SU-DHL-6 (cell line): ENCODE measurements around the gene ACO2.

Source experiments
- H2AFZ ChIP-seq: fragments of 200-600 bp; sonication (generic); 2 replicates; pipeline ENCODE4 v1.6.1; 2014; ENCODE audit warnings: low read depth, mild to moderate bottlenecking, moderate library complexity, mixed read lengths, antibody characterized with exemption, low read length; ENCODE audit not compliant: severe bottlenecking
- H3F3A ChIP-seq: fragments of 200-600 bp; shearing (Covaris generic); 2 replicates; pipeline ENCODE4 v1.6.0; 2016; ENCODE audit warnings: antibody characterized with exemption, mild to moderate bottlenecking; ENCODE audit not compliant: insufficient read depth
- H3K27ac ChIP-seq: fragments of 200-600 bp; sonication (generic); 2 replicates; pipeline ENCODE4 v1.5.1; 2016; ENCODE audit warnings: low read depth, mild to moderate bottlenecking, low read length, moderate library complexity, mixed read lengths
- H3K27me3 ChIP-seq: fragments of 200-600 bp; sonication (generic), shearing (Covaris generic); 2 replicates; pipeline ENCODE4 v1.6.0; 2014; ENCODE audit warnings: mild to moderate bottlenecking, low read length
- H3K36me3 ChIP-seq: fragments of 200-600 bp; sonication (generic); 2 replicates; pipeline ENCODE4 v1.6.1; 2014; ENCODE audit warnings: mild to moderate bottlenecking, low read length, mixed read lengths
- H3K4me2 ChIP-seq: fragments of 300-600, 200-600 bp; shearing (Covaris generic), sonication (generic); 2 replicates; pipeline ENCODE4 v1.6.0; 2014; ENCODE audit warnings: low read length, low read depth, mild to moderate bottlenecking; ENCODE audit not compliant: poor library complexity, severe bottlenecking
- H3K4me3 ChIP-seq: fragments of 200-600 bp; sonication (generic); 2 replicates; pipeline ENCODE4 v1.5.1; 2014; ENCODE audit warnings: antibody characterized with exemption, low read length, mild to moderate bottlenecking, mixed read lengths; ENCODE audit not compliant: insufficient read depth, poor library complexity, severe bottlenecking
- H3K79me2 ChIP-seq: fragments of 200-600 bp; sonication (generic); 2 replicates; pipeline ENCODE4 v1.6.1; 2014; ENCODE audit warnings: mild to moderate bottlenecking, low read length, moderate library complexity; ENCODE audit not compliant: insufficient read depth
- H3K9ac ChIP-seq: fragments of 200-600 bp; sonication (generic); 2 replicates; pipeline ENCODE4 v1.7.0; 2014; ENCODE audit warnings: mild to moderate bottlenecking, low read length
- H3K9me2 ChIP-seq: fragments of 200-600 bp; sonication (generic); replicated peaks from 2 replicates; pipeline ENCODE4 v1.6.1; 2014; ENCODE audit warnings: low read length; ENCODE audit not compliant: insufficient read depth
- H3K9me3 ChIP-seq: fragments of 200-600 bp; sonication (generic); 2 replicates; pipeline ENCODE4 v1.6.1; 2014; ENCODE audit warnings: low read length, mixed read lengths; ENCODE audit not compliant: insufficient read depth
- H4K20me1 ChIP-seq: fragments of 200-600 bp; sonication (generic); 2 replicates; pipeline ENCODE4 v1.6.1; 2014; ENCODE audit warnings: low read depth, mild to moderate bottlenecking, antibody characterized with exemption, low read length, moderate library complexity, mixed read lengths
- CTCF ChIP-seq: fragments of 200-600 bp; sonication (generic); IDR thresholded peaks from one replicate; pipeline ENCODE4 v1.5.1; 2017; ENCODE audit warnings: antibody characterized with exemption, mild to moderate bottlenecking, low read length, moderate library complexity; ENCODE audit not compliant: insufficient read depth, poor library complexity, severe bottlenecking
- EZH2phosphoT487 ChIP-seq: fragments of 200-600 bp; sonication (generic), shearing (Covaris generic); conservative IDR thresholded peaks from 2 replicates; pipeline ENCODE4 v1.6.1; 2018; ENCODE audit warnings: mild to moderate bottlenecking, antibody characterized with exemption, low read length, moderate library complexity, mixed read lengths

ACO2 gene

DNA sequence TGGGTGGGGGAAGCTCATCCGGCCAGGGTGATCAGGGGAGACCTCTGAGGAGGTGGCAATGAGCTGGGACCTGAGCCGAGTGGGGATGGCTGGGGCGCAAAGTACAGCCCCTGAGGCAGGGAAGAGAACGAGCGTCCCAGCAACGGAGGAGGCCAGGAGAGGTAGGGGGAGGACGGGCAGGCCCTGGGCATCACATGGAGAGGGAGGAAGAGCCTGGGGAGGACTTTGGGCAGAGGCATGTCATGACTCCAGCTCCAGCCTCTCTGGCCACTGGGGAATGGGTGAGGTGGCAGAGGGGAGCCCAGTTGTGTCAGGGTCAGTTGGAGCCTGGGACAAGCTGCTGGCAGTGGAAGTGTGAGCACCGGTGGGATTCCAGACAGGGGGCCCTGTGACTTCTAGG is 109.2 kb downstream of the ACO2 start:
- no peaks in the 10 kb centered on the region for H3F3A ChIP-seq
- H3K36me3 ChIP-seq = no peaks in the 10 kb centered on the region
- H3K79me2 ChIP-seq = no peaks in the 10 kb centered on the region
- no peak overlapping the region for H3K9ac ChIP-seq
- no peak overlapping the region for H3K27ac ChIP-seq
- no peaks in the 10 kb centered on the region for H3K9me2 ChIP-seq
- H3K9me3 ChIP-seq = no peaks in the 10 kb centered on the region
- H3K27me3 ChIP-seq = no peaks in the 10 kb centered on the region
- no peak overlapping the region for H3K4me2 ChIP-seq
- no peaks in the 10 kb centered on the region for H4K20me1 ChIP-seq
- no peak overlapping the region for H3K4me3 ChIP-seq
- TF ChIP-seq CTCF = no peak
- TF ChIP-seq EZH2phosphoT487 = no peak
- H2AFZ ChIP-seq = no peak overlapping the region
